Measurements from ENCODE around the gene RABEP1. TPM values are rescaled to one million over a fixed set of nuclear protein-coding genes. Genes with fewer than 3 reads are reported as not detected.

The RABEP1 gene
- total and polyA plus RNA-seq, 3 donors from 2014 or later: 23.2 to 47.4 (median 33.1) TPM

GRCh38 chr17:5419959-5420653 lies 138.0 kb downstream of the RABEP1 start, which contains the start of gene RPAIN:
RPAIN (plus strand) TSS chr17:5420182; CDS start chr17:5420211, 29 bp downstream.
- Histone ChIP-seq H3K36me3 (ENCODE audit: low read depth, missing control alignments) (no peaks in the 10 kb centered on the region), H3K4me3 (peak within 1 kb of the TSS; percentile 92 to 96), H3K27ac (peak within 1 kb of the TSS; percentile 88 to 91), H3K4me1 (peaks cover 10% of the 10 kb centered on the region), H3K27me3 (no peaks in the 10 kb centered on the region), H3K9me3 (no peaks in the 10 kb centered on the region)
- intact Hi-C loops (cut with DNase I; ENCODE audit: low total_unique reads): no loop called here
- peak; percentile 96 for DNase-seq
- 0 to 1% methylated on average over 15 to 40 of the region's 41 CpGs for WGBS, 2 donors
- no peak for TF ChIP-seq POLR2A (IDR thresholded peaks at IDR 0.05)
- TF ChIP-seq, protein P1, sequence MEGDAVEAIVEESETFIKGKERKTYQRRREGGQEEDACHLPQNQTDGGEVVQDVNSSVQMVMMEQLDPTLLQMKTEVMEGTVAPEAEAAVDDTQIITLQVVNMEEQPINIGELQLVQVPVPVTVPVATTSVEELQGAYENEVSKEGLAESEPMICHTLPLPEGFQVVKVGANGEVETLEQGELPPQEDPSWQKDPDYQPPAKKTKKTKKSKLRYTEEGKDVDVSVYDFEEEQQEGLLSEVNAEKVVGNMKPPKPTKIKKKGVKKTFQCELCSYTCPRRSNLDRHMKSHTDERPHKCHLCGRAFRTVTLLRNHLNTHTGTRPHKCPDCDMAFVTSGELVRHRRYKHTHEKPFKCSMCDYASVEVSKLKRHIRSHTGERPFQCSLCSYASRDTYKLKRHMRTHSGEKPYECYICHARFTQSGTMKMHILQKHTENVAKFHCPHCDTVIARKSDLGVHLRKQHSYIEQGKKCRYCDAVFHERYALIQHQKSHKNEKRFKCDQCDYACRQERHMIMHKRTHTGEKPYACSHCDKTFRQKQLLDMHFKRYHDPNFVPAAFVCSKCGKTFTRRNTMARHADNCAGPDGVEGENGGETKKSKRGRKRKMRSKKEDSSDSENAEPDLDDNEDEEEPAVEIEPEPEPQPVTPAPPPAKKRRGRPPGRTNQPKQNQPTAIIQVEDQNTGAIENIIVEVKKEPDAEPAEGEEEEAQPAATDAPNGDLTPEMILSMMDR (IDR thresholded peaks at IDR 0.05): peak in 1 of 3 experiments; percentile 18

DNA sequence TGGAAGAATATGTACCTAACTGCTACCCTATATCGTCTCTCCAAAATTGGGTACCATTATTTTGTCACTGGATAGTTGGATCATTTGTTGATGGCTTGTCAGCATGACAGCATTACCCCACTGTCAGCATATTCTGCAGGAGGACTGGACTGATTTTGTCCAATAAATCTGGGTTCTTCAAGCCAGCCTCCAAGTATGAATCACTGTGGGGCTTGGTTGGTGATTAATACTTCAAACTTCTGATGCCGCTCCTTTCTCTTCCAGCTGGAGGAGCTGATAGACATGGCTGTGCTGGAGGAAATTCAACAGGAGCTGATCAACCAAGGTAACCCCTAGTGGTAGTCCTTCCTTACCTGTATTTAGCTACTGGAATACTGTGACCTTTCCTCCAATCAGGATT lies 140.4 kb downstream of the RABEP1 start:
- Histone ChIP-seq H3K9me3 (no peaks in the 10 kb centered on the region), H3K27ac (no peak overlapping the region), H3K4me1 (peaks cover 10% of the 10 kb centered on the region), H3K4me3 (no peak overlapping the region), H3K36me3 (ENCODE audit: low read depth, missing control alignments) (no peaks in the 10 kb centered on the region), H3K27me3 (no peaks in the 10 kb centered on the region)
- 94 to 95% methylated on average over 2 of the region's 2 CpGs for WGBS, 2 donors
- DNase-seq: no peak
- no peak for TF ChIP-seq POLR2A (IDR thresholded peaks at IDR 0.05)
- TF ChIP-seq, protein P1 (IDR thresholded peaks at IDR 0.05): no peak
- intact Hi-C loops (cut with DNase I; ENCODE audit: low total_unique reads): no loop called here

- H3K27me3 ChIP-seq: no peaks in the 10 kb centered on the region
- intact Hi-C loops (cut with DNase I; ENCODE audit: low total_unique reads): no loop called here
- TF ChIP-seq, protein P1 (IDR thresholded peaks at IDR 0.05): no peak
- no peak for TF ChIP-seq POLR2A (IDR thresholded peaks at IDR 0.05)
- H3K4me3 ChIP-seq: no peak overlapping the region
- DNase-seq: no peak
- no peaks in the 10 kb centered on the region for H3K9me3 ChIP-seq
- no peaks in the 10 kb centered on the region for H3K36me3 ChIP-seq (ENCODE audit: low read depth, missing control alignments)
- H3K4me1 ChIP-seq: peaks cover 5% of the 10 kb centered on the region
- no peak overlapping the region for H3K27ac ChIP-seq
- 84 to 91% methylated on average over 1 of the region's 1 CpG for WGBS, 2 donors
Measured at GRCh38 chr17:5424909-5425308, 142.8 kb downstream of the RABEP1 start.

DNA sequence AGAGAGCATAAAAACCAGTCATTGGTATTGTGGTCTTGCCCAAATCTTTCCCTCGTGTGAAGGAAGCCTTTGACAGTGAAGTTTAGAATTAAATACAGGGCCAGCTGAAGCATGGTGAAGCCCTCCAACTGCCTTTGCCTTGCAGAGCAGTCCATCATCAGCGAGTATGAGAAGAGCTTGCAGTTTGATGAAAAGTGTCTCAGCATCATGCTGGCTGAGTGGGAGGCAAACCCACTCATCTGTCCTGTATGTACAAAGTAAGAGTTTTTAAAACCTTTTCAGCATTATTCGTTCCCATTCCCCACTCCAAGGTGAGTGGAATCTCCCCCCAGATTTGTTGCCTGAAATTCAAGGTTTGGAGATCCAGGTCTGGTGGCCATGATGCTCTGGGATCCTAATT lies 143.7 kb downstream of the RABEP1 start:
- no peaks in the 10 kb centered on the region for H3K9me3 ChIP-seq
- no peaks in the 10 kb centered on the region for H3K36me3 ChIP-seq (ENCODE audit: low read depth, missing control alignments)
- no peak overlapping the region for H3K27ac ChIP-seq
- no peaks in the 10 kb centered on the region for H3K27me3 ChIP-seq
- TF ChIP-seq, protein P1 (IDR thresholded peaks at IDR 0.05): no peak
- no peak for TF ChIP-seq POLR2A (IDR thresholded peaks at IDR 0.05)
- no peak overlapping the region for H3K4me3 ChIP-seq
- DNase-seq: no peak
- WGBS, 2 donors: 70 to 77% methylated on average over 3 of the region's 3 CpGs
- peaks cover 4% of the 10 kb centered on the region for H3K4me1 ChIP-seq
- intact Hi-C loops (cut with DNase I; ENCODE audit: low total_unique reads): no loop called here

All from testis (tissue), 3 donors.